GM08714 (cell line): ENCODE measurements around the gene SEPTIN2.
"Not testable (repeated sequence)": the region's sequence is repeated elsewhere in the genome, so short reads cannot be mapped to it uniquely, and the experiment has no call there.

Experiments used
- H3K4me3 ChIP-seq: fragments of 200-500 bp; sonication (Bioruptor generic); 2 replicates; pipeline ENCODE4 v1.5.1; 2014; ENCODE audit warnings: mild to moderate bottlenecking, low read length, inconsistent platforms
- ZNF274 ChIP-seq: IDR thresholded peaks from 2 replicates; pipeline ENCODE4 v1.6.1; 2012; ENCODE audit warnings: mild to moderate bottlenecking, low read depth, low read length

SEPTIN2 gene

GRCh38 chr2:241391892-241392665, 76.4 kb downstream of the SEPTIN2 start:
- no peak overlapping the region for H3K4me3 ChIP-seq
- no peak for TF ChIP-seq ZNF274

- H3K4me3 ChIP-seq: not testable (repeated sequence)
Measured at GRCh38 chr2:241392753-241393152, 77.0 kb downstream of the SEPTIN2 start.

GRCh38 chr2:241393524-241394196, 77.9 kb downstream of the SEPTIN2 start:
- no peak for TF ChIP-seq ZNF274
- H3K4me3 ChIP-seq: no peak overlapping the region

- not testable (repeated sequence) for H3K4me3 ChIP-seq
Measured at GRCh38 chr2:241396809-241397208, 81.1 kb downstream of the SEPTIN2 start.

GRCh38 chr2:241399941-241400922, 84.5 kb downstream of the SEPTIN2 start:
- H3K4me3 ChIP-seq: no peak overlapping the region
- no peak for TF ChIP-seq ZNF274
